ENCODE measurements around the gene CCDC88A.

CCDC88A gene

DNA sequence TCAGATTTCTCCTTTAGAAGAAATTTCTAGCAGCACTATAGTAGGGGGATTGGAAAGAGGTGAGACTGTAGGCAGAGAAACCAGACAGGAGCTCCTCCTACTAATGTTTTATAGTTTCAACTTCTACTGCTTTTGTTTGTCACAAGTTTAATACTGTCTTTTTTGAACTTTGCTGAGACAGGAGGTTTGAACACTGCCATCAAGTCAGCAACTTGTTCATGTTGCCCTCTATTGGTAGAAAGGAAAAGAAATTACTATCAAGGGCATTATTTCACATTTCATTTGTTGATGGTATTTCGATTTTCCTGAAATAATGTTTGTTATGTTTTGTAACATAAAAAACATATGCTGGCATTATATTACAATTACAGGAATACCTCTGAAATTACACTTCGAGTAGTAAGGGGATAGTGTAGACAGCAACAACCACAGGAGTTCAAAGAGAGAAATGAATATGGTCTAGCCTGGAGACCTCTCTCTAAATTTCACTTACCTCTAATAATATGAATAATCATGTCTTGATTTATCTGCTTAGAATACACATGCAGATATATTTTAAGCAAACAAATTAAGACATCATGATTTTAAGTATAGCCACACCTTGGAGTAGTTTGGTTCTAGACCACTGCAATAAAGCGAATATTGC lies 12.4 kb upstream of the CCDC88A start:
- Mint-ChIP-seq H3K27ac (no peak overlapping the region), H3K4me1 (ENCODE audit: low read depth) (no peaks in the 10 kb centered on the region)

DNA sequence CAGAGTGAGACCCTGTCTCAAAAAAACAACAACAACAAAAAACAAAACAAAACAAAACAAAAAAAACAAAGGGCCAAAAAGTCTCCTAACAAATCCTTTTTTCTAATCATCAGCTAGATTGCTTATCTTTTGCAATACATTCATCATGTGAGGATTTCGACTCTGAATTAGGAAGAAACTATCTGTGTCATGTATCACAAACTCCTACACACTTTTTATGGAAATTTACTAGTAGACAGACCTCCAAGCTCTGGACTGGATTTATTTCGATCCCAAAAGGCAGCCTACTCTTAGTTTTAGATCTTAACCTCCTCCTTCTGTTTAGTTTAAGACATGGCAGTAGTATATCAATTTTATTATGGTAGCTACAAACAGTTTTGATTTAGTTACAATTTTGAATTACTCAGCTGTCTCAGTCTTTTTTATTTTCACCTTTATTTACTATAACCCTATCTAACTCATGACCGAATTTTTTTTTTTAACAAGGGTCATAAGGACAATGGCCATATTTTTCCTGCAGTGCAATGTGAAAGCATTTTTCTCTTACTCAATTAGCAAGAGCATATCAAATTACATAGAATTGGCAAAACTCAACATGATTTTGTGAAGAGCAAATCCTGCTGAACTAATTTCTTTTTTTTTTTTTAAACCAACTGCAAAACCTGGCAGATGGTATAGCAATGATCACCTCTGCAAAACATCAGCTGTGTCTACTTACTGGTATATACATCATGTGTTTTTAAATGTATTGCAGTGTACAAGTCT lies 10.7 kb upstream of the CCDC88A start:
- Mint-ChIP-seq H3K4me1 (ENCODE audit: low read depth) (no peaks in the 10 kb centered on the region), H3K9me3 (no peaks in the 10 kb centered on the region), H3K36me3 (ENCODE audit: low read depth) (no peaks in the 10 kb centered on the region), H3K27me3 (ENCODE audit: low read depth) (peaks cover 12% of the 10 kb centered on the region), H3K27ac (no peak overlapping the region), H3K4me3 (no peak overlapping the region)

More for the DNA sequence above, 12.4 kb upstream of the CCDC88A start:
- Mint-ChIP-seq H3K4me3 (no peak overlapping the region), H3K36me3 (ENCODE audit: low read depth) (no peaks in the 10 kb centered on the region), H3K9me3 (no peaks in the 10 kb centered on the region), H3K27me3 (ENCODE audit: low read depth) (peaks cover 10% of the 10 kb centered on the region)

DNA sequence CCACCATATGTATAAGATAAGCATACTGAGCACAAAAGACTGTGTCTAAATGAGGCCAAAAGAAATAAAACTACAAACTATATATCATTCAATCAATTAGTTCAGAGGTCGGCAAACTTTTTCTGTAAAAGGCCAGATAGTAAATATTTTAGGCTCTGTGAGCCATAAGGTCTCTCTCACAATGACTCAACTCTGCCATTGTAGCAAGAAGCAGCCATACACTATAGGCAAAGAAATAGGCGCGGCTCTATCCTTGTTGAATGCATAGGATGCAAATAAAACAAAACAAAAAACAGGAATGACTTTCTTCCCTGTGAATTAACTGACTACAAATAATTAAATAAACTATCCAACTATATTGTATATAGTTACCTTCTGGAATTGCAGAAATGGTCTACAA lies 8.6 kb upstream of the CCDC88A start:
- no peak overlapping the region for H3K27ac Mint-ChIP-seq
- H3K9me3 Mint-ChIP-seq = no peaks in the 10 kb centered on the region
- peaks cover 25% of the 10 kb centered on the region for H3K27me3 Mint-ChIP-seq (ENCODE audit: low read depth)
- H3K4me1 Mint-ChIP-seq (ENCODE audit: low read depth) = no peaks in the 10 kb centered on the region
- H3K36me3 Mint-ChIP-seq (ENCODE audit: low read depth) = no peaks in the 10 kb centered on the region
- H3K4me3 Mint-ChIP-seq = no peak overlapping the region

DNA sequence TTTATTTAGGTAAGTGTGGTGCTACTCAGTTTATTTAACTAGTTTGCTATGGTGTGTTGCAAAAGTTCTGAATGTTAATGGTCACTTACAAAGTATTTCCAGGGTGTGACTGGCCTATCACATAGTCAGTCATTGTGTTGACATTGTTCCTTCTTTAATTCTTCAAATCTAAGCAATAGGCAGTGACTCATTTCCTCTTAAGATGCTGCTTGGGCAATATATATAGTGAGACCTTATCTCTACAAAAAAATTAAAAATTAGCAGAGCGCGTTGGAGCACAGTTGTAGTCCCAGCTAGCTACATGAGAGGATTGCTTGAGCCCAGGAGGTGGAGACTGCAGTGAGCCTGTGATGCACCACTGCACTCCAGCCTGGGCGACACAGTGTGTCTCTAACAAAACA lies 5.8 kb upstream of the CCDC88A start:
- Mint-ChIP-seq H3K4me3 (no peak overlapping the region), H3K27me3 (ENCODE audit: low read depth) (peaks cover 39% of the 10 kb centered on the region), H3K36me3 (ENCODE audit: low read depth) (no peaks in the 10 kb centered on the region), H3K4me1 (ENCODE audit: low read depth) (peaks cover 7% of the 10 kb centered on the region), H3K27ac (no peak overlapping the region), H3K9me3 (no peaks in the 10 kb centered on the region)

DNA sequence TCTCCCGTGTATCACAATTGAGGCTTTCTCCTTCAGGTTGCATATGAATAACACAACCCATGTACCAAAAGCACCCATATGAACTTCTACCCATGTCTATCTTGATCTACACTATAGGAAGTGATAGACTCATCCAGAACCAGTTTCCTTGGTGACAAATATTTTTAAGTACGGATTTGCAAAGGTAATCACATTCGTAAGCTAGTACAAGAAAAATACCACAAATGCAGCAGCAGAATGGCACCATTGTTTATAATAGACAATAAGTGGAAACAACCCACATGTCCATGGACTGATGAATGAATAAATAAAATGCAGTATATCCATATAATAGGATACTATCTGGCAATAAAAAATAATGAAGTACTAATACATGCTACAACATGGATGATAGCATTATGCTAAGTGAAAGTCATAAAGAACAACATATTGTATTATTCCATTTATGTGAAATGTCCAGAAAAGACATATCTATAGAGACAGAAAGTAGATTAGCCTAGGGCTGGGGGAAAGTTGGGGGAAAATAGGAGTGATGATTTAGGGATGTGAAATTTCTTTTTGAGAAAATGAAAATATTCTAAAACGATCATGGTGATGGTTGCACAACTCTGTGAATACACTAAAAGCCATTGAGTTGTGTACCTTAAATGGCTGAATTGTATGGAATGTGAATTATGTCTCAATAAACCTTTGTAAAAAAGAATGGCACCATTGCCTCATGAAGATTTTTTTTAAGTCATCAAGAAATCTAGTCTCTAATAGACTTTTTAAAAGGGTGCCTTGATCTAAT lies 3.4 kb upstream of the CCDC88A start:
- Mint-ChIP-seq H3K4me1 (ENCODE audit: low read depth) (peaks cover 21% of the 10 kb centered on the region), H3K9me3 (no peaks in the 10 kb centered on the region), H3K4me3 (no peak overlapping the region), H3K27me3 (ENCODE audit: low read depth) (peaks cover 43% of the 10 kb centered on the region), H3K36me3 (ENCODE audit: low read depth) (no peaks in the 10 kb centered on the region), H3K27ac (no peak overlapping the region)

DNA sequence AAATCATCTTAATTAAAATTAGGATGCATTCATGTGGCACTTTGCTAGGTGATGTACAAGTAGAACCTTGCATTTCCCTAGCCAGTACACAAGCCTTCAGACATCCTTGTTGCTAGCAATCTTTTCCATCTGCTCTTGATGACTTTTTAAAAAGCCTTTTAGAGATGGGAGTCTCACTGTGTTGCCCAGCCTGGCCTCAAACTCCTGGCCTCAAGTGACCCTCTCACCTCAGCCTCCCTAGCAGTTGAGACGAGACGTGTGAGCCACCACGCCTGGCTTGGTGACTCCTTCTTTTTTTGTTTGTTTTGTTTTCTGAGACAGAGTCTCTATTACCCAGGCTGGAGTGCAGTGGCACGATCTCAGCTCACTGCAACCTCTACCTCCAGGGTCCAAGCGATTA lies 1.7 kb upstream of the CCDC88A start:
- H3K27ac Mint-ChIP-seq = no peak overlapping the region
- peak overlapping the region; percentile 75 for H3K4me3 Mint-ChIP-seq
- peaks cover 47% of the 10 kb centered on the region for H3K27me3 Mint-ChIP-seq (ENCODE audit: low read depth)
- H3K36me3 Mint-ChIP-seq (ENCODE audit: low read depth) = no peaks in the 10 kb centered on the region
- H3K9me3 Mint-ChIP-seq = no peaks in the 10 kb centered on the region
- peaks cover 27% of the 10 kb centered on the region for H3K4me1 Mint-ChIP-seq (ENCODE audit: low read depth)

DNA sequence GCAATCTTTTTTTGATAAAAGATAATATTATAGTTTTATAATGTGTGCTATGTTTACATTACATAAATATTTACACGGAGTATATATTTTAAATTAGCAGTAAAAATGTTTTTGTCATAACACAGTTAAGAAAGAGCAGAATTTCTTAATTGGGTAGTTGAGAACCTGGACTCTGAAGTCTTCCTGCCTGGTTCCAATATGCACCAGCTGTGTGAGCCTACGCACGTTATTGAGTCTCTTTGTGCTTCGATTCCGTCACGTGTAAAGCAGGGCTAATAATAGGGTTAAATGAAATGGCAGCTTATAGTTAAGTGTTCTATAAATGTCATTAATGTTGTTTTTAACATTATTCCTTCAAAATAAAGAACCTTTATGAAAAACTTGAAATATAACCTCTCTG lies 1.2 kb upstream of the CCDC88A start:
- H3K4me3 Mint-ChIP-seq = peak overlapping the region; percentile 75

DNA sequence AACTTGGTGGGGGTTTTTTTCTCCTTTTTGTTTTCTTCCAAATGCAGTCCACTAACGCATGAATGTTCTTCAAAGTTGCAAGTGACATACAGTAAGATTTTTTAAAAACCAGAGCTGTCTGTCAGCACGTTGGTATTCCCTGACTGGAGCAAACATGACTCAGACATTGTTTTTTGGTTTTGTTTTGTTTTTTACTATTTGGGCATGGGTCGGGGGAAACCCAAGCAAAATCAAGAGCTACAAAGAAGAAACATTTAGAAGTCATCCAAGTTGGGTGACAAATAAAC lies 726 bp upstream of the CCDC88A start:
- Mint-ChIP-seq H3K27ac (no peak overlapping the region), H3K9me3 (no peaks in the 10 kb centered on the region), H3K4me1 (ENCODE audit: low read depth) (peaks cover 27% of the 10 kb centered on the region), H3K27me3 (ENCODE audit: low read depth) (peaks cover 44% of the 10 kb centered on the region), H3K36me3 (ENCODE audit: low read depth) (no peaks in the 10 kb centered on the region), H3K4me3 (peak overlapping the region; percentile 91)

More for the DNA sequence above, 1.2 kb upstream of the CCDC88A start:
- Mint-ChIP-seq H3K27ac (no peak overlapping the region), H3K36me3 (ENCODE audit: low read depth) (no peaks in the 10 kb centered on the region), H3K9me3 (no peaks in the 10 kb centered on the region), H3K4me1 (ENCODE audit: low read depth) (peaks cover 27% of the 10 kb centered on the region), H3K27me3 (ENCODE audit: low read depth) (peaks cover 47% of the 10 kb centered on the region)

DNA sequence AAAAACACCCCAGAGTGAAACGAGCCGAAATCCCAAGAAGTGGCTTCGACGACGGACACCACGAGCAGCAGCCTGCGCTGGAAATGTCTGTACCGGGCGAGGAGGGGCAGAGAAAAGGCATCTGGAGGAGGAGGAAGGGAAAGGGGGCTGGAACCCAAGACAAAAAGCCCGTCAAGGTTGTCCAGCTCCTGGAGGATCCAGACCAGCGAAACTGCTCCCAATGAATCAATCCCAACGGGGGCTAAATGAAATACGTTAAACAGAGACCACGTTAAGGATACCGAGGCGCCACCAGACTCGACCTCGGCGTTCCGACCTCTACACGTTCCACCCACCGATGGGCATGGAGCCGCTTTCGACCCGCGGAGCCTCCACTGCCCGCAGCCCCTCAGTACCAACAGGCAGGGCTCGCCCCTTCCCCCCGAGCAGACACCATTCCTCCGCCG lies 400 bp downstream of the CCDC88A start:
- Mint-ChIP-seq H3K27ac (peak overlapping the region; percentile 56), H3K36me3 (ENCODE audit: low read depth) (no peaks in the 10 kb centered on the region), H3K9me3 (no peaks in the 10 kb centered on the region), H3K4me1 (ENCODE audit: low read depth) (peaks cover 27% of the 10 kb centered on the region), H3K27me3 (ENCODE audit: low read depth) (peaks cover 44% of the 10 kb centered on the region), H3K4me3 (peak overlapping the region; percentile 91)

DNA sequence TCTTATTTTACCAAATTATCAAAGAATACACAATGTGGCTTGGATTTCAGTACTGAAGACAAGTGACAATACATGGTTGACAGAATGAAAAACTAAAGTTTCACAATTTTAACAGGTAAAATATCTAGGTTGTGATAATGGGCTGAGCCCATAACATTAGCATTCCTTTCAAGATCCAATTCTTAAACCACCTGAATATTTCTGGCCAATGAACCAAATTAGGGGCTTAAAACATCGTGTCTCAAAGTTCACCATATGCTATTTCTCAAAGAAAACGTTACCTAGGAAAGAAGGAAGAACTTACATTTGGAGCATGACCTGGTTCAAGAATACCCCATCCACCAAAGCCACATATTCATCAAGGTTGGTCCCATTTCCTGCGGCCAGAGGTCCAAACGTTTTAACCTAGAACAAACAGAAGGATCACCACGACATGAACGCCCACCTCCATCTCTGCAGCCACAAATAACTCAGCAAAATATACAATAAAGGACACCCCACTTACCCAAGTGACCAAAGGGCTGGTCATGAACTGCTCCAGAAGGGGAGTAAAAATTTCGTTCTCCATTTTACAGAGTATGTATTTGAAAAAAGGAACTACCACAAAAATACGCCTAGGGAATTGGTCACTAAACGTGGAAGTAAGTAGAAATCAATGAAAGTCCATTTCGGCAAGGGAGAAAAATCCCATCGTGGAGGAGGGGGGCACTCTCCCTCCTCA lies 984 bp downstream of the CCDC88A start:
- peaks cover 38% of the 10 kb centered on the region for H3K27me3 Mint-ChIP-seq (ENCODE audit: low read depth)
- no peaks in the 10 kb centered on the region for H3K36me3 Mint-ChIP-seq (ENCODE audit: low read depth)
- H3K9me3 Mint-ChIP-seq = no peaks in the 10 kb centered on the region
- H3K27ac Mint-ChIP-seq = peak overlapping the region; percentile 8
- peak overlapping the region; percentile 91 for H3K4me3 Mint-ChIP-seq
- H3K4me1 Mint-ChIP-seq (ENCODE audit: low read depth) = peaks cover 27% of the 10 kb centered on the region

DNA sequence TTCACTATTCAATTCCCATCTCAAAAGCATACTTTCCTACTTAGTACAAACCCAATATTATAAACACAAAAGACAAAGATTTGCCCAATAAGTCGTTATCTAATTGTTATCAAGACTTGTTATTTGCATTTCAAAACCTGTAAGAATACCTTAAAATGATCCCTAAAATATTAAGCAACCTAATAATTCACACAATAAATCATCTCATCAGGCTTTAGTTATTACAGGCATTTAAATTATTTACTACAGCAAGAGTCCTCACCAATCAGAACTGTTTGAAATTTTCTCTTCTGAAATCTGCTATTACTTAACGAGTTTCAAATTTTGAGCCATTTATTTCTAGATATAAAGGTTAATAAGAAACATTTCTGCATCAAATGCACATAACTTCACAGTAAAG lies 1.6 kb downstream of the CCDC88A start:
- H3K4me1 Mint-ChIP-seq (ENCODE audit: low read depth) = peaks cover 27% of the 10 kb centered on the region
- no peaks in the 10 kb centered on the region for H3K36me3 Mint-ChIP-seq (ENCODE audit: low read depth)
- H3K4me3 Mint-ChIP-seq = no peak overlapping the region
- no peak overlapping the region for H3K27ac Mint-ChIP-seq
- no peaks in the 10 kb centered on the region for H3K9me3 Mint-ChIP-seq
- peaks cover 33% of the 10 kb centered on the region for H3K27me3 Mint-ChIP-seq (ENCODE audit: low read depth)

DNA sequence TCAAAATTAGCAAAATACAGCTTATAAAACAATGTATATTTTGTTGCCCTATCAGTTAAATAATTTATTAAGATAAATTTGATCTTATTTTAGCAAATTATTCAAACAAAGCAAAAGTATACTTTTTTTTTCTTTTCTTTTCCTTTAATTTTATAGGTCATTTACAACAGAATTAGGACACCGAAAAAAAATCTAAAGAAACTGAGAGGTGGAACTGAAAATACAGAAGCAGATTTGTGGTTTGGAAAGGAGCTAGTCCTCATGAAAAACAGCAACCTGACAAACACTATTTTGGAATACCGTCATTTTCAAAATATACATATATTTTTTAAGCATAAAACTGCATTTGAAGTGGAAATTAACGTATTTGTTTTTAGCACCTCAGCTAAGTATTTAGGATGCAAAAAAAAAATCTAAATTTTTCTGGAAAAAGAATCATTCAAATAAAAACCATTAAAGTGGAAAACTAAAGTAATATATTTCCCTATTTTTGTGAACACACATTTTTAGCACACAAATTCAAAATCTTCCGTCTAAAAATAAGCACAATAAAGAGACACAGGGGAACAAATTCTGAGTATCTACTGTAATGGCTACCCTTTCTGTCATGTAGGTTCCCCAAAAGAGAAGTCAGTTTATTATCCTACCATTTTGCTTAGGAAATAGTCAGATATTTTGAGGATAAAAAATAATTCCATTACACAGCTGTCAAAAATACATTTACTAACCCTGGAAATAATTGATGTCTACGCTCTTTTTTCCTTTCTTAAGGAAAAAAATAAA lies 2.7 kb downstream of the CCDC88A start:
- Mint-ChIP-seq H3K4me3 (no peak overlapping the region), H3K4me1 (ENCODE audit: low read depth) (peaks cover 27% of the 10 kb centered on the region), H3K27me3 (ENCODE audit: low read depth) (peaks cover 28% of the 10 kb centered on the region), H3K9me3 (no peaks in the 10 kb centered on the region), H3K27ac (no peak overlapping the region), H3K36me3 (ENCODE audit: low read depth) (no peaks in the 10 kb centered on the region)

DNA sequence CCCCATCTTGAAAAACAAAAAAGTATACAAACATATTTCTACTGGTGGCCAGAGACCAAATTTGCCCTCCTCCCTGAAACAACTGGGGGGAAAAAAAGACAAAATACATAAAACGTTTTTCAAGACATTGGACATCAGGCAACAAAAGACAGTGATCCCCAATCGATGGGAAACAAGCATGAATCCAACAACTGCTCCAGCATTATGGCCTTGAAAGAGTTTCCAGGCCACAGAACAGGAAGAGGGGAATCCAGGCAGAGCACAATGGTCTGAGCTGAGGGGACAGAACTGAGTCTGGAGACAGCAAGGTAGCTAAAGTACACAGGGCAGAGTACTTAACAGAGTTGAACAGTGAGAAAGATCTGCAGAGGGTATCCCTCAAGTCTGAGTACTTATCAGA lies 4.4 kb downstream of the CCDC88A start:
- no peaks in the 10 kb centered on the region for H3K9me3 Mint-ChIP-seq
- H3K4me3 Mint-ChIP-seq = no peak overlapping the region
- H3K27me3 Mint-ChIP-seq (ENCODE audit: low read depth) = peaks cover 18% of the 10 kb centered on the region
- peaks cover 19% of the 10 kb centered on the region for H3K4me1 Mint-ChIP-seq (ENCODE audit: low read depth)
- H3K36me3 Mint-ChIP-seq (ENCODE audit: low read depth) = no peaks in the 10 kb centered on the region
- no peak overlapping the region for H3K27ac Mint-ChIP-seq

All from T-helper 1 cell treated with Interleukin-12 subunit alpha and Interleukin-12 subunit beta and Interleukin-4 antibody, amounts not matched to agents 30 μg/mL and 1 μg/mL, for 36 hours (primary cell).